GM18526 (cell line): Measurements from ENCODE around the gene DNM3.

Experiments used
- POLR2A ChIP-seq: IDR thresholded peaks from 3 replicates; pipeline ENCODE4 v1.6.1; 2011; ENCODE audit not compliant: insufficient read length; ENCODE audit errors: extremely low read depth

DNM3 gene

DNA sequence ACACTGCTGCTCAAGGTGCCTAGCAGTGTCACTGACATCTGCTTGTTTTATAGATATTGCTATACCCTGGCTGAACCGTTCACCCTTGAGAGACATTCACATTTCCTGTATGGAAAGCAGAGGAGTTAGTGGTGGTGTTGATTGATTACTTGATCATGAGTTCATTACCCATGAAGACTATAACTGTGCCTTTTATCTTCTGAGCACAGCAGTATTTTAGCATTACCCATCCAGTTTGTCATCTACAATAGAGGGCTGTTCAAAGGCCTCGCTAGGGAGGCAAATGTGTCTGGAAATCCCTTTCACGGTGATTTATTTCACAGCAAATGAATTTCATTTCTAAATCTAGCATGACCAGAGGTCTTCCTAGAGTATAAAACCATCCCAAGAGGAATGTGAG, 160.0 kb downstream of the DNM3 start:
- no peak for TF ChIP-seq POLR2A

DNA sequence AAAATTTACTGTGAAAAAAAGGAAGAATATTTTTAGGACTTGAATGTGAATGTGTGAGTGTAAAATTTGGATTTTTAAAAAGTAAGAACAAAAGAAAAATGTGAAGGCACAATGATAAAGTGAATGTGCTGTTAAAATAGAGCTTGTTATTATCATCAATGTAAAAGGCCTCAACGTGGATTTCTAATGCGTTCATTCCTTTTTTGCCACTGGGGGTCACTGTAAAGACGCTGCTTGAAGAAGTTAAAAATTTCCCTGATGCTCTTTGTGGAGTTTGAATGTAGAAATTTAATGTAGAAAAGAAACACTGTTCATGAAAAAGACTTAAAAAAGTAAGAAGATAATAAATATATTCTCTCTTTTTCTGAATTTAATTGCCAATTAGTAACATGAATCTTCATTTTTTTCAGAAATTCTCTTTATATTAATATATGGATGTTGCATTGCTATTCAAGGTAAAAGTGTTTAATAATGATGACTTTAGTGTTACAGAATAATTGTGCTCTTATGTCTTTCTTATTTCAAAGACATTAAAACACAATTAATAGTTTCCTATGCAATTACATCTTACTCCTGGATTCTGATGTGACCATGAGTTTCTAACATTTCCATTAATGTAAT, 161.5 kb downstream of the DNM3 start:
- TF ChIP-seq POLR2A: no peak

DNA sequence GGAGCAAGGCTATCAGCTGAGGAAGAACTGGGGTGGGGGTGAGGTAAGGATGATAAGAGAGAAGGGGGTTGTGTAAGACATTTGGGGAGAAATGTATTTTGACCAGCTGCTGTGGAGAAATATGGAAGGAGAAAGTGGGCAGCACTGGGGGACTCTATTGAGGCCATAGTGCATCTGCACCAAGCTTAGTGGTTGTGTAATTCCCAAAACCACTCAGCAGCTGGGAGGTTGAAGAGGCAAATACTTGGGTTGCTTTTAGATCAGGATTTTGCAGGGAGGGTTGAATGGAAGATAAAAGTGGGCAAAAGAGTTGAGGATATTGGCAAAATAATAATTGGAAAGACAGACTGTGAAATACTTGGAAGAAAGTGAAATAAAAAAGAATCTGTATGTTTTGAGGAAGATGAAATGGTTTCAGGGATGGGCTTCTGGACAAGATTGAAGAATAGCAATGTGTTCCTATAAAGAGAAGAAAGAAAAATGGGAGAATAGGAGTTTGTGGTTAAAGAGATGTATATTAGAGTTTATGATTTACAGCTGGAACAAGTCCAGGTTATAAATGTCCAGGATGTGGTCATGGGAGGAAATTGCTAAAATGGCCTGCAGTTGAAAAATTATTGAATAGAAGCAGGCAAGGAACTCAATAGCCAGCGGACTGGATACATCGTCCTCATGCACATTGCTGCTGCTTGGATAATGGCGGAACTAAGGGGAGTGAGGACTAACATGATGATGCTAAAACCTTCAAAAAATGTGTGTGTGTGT, 162.7 kb downstream of the DNM3 start:
- no peak for TF ChIP-seq POLR2A

DNA sequence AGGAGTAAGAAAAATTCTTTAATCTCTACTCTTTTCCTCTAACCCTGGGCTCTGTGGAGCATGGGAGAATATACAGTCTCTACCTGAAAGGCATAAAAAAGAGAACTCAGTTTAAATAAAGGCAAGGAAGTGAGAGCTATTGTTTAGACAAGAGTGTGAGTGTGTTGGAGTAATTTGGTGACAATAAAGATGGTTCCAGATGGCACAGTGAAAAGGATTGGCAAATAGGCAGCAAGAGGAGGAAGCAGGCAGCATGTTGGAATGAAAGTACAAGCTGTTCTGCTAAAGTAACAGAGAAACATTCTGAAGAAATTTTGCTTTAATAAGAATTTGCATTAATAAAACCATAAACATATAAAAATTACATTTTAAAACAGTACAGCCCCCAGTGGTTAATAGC, 163.4 kb downstream of the DNM3 start:
- TF ChIP-seq POLR2A: no peak

DNA sequence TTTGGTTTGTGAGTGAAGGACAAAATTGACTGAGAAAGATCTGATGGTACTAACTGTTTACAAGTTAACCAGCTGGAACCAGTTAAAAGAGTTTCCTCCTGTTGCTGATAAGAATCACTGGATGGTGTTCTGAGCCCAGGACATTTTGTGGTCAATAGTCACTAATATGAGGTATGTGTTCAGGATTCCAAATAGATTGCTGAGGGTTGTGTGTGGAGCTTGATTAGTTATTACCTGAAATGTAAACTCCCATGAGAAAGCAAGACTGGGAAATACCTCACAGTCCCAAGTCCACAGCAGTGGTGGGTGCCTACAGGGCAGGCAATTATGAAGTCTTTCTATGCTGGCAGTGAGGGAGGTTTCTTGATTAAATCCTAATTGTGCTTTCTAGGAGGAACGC, 164.6 kb downstream of the DNM3 start:
- TF ChIP-seq POLR2A: no peak

DNA sequence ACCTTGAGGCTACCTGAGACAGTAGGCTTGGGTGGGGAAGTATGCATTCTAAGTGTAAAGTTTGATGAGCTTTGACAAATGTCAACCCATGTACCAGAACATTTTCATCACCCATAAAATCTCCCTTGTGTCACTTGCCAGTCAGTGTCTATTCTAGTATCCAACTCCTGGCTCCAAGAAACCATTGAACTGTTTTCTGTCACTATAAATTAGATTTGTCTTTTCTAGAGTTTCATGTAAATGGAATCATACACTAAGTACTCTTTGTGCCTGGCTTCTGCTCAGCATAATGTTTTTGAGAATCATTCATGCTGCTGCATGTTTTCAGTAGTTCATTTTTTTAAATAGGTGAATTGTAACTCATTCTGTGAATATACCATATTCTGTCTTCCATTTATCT, 165.4 kb downstream of the DNM3 start:
- no peak for TF ChIP-seq POLR2A

DNA sequence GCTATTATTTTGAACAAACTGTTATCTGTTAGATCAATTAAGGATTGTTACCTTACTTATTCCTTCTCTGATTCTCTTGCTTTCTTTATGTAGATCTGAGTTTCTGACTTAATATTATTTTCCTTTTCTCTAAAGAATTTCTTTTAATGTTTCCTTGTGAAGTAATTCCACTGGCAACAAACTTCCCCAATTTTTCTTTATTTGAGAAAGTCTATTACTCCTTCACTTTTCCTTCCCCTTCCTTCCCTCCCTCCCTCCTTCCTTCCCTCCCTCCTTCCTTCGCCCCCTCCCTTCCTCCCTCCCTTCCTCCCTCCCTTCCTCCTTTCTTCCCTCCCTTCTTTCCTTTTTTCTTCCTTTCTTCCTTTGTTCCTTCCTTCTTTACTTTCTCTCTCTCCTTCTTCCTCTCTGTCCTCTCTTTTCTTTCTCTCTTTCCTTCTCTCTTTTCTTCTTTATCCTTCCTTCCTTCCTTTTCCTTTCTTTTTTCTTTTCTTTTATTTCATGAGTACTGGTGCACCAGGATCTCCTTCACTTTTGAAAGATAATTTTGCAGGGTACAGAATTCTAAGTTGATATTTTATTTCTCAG, 177.5 kb downstream of the DNM3 start:
- TF ChIP-seq POLR2A: no peak

DNA sequence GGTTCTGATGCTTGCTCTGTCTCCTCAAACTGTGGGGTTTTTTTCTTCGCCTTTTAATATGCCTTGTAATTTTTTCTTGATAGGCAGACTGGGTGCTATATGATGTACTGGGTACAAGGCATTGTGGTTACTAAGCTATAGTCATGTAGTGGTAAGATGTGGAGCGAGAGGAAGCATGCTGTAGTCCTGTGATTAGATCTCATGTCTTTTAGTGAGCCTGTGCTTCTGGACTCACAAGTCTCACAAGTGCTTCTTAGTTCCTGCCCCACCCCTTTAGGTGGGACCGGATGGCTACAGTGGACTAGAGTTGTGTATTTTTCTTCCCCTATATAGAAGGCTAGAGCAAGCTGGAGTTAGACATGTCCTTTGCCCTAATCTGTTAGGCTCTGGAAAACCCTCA, 178.7 kb downstream of the DNM3 start:
- TF ChIP-seq POLR2A: no peak

DNA sequence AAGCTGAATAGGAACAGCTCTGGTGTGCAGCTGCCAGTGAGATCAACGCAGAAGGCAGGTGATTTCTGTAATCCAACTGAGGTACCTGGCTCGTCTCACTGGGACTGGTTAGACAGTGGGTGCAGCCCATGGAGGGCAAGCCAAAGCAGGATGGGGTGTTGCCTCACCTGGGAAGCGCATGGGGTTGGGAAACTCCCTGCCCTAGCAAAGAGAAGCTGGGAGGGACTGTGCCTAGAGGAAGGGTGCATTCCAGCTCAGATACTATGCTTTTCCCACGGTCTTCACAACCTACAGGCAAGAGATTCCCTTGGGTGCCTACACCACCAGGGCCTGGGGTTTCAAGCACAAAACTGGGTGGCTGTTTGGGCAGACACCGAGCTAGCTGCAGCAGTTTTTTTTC, 183.2 kb downstream of the DNM3 start:
- TF ChIP-seq POLR2A: no peak

DNA sequence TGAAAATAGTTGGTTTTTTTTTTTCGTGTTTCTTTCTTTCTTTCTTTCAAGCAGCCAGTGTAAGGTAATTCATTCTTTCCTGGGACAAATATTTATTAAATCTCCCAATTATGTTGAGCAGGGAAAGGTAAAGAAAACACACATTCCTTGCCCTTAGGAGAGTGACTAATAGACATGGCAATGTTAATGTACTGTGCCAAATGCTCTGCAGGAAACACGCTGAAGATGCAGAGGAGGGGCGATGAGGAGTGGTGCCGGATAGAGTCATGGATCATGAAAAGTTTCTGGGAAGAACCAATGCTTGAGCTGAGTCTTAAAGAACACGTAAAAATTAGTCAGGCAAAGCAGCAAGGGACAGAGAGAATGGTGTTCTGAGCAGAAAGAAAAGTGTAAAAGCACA, 199.2 kb downstream of the DNM3 start:
- TF ChIP-seq POLR2A: no peak

DNA sequence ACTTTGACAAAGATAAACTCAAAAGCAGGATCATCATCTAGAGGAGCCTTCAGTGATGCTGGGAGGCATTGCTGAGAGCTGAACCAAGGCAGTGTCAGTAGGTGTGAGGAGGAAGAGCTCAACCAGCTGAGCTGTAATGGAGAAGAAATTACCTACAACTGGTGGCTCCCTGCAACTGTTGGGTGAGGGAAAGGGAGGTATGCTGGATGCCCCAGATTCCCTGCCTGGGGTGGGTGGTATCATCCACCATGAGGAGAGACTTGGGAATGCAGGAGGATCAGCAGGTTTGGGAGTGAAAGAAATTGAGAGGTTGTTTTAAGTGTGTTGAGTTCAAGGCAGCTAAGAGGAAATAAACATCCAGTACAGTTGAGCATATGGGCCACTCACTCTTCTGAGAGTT, 199.8 kb downstream of the DNM3 start:
- TF ChIP-seq POLR2A: no peak

DNA sequence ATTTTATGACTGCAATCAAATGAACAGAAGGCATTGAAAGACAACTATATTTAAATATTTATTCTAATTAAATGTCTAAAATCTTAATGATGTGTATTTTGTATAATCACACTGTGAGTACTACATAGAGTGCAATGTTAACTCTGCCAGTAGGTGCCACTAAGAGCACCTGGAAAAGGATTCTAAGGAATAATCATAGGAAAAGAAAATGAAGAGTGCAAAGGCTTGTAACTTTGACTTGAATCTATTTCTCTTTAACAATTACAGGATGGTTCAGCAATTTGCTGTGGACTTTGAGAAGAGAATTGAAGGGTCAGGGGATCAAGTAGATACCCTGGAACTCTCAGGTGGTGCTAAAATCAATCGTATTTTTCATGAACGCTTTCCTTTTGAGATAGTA, 200.4 kb downstream of the DNM3 start:
- TF ChIP-seq POLR2A: no peak

DNA sequence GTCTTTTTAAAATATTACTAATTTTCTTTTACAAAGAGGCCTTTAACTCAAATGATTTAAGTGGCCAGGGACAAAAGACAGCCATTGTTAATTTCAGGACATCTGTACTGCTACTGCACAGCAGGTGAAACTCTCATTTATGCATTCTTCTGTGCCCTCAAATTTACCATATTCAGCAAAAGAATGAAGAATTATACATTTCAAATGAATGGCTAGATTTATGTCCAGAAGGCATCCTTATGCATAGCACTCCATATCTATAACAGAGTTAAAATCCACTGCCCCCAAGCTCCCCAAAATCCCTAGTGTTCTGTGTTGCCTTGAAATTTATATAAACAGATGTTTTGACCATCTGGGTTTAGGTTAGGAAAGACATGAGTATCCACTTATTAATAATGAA, 202.6 kb downstream of the DNM3 start:
- no peak for TF ChIP-seq POLR2A

DNA sequence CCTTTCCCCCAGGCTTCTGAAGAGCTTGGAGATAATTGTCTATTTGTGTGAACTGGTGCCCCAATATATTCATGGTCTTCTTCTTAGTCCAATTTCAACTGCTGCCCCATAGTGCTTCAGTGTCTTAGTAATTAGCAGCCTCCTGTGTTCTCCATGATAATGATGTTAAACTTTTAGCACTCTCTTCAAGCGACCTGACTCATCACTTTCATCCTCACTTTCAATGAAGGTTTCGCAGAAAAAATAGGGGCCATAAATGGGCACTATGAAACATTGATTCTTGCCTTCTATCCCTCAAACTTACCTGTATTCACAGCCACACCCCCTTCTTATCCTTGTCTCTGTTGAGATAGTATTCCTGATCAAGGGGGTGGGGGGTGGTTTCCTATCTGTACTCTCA, 210.6 kb downstream of the DNM3 start:
- no peak for TF ChIP-seq POLR2A

DNA sequence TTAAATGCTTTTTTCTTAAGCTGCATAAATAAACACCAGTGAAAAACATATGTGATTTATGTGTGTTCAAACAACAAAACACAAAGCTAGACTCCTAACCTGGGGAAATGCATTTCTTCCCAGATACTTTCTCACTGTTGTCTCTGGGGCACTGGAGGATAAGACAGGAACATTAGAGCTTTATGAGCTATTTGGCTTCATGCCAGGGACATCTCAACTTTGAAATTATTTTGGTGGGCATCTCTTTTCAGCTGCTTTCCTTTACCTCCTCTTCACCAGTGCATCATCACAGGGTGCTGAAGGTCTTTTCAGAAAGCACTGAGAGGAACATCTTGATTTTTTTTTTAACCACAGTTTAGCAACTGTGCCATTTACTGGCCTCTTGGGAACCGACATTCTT, 212.9 kb downstream of the DNM3 start:
- no peak for TF ChIP-seq POLR2A

DNA sequence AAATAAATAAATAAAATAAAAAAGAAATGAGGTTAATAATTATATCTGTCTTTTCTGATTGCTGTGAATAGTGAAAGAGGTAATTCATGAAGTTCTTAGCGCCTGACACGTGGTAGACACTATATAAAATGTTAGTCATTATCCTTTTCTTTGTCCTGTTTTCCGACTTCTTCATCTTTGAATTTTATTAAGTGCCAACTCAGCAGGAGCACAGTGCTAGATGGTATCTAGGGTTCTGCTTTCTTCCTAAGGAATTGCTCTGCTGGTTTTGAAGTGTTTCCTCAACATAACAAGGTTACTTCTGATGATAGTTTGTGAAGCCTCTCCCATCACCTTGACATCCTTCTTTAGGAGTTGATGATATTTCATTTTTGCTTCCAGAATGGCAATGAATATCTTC, 227.0 kb downstream of the DNM3 start:
- TF ChIP-seq POLR2A: no peak

DNA sequence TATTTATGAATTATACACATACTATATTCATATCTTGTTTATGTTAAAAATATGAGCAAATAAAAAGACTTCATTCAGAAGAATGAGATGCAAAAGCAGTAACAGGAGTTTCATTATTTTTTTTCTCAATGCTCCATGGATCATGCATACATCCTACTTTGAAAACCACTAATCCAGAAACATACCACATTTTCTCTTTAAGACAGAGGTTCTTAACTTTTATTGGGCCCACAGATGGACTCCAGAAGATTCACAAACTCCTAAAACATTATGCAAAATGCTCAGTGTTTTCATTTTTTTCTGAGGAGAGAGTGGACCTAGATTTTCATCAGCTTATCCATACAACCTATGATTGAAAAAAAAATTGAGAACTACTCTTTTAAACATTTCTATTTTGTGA, 227.8 kb downstream of the DNM3 start:
- no peak for TF ChIP-seq POLR2A
